GM19043 (cell line): Measurements from ENCODE around the gene MAP3K6.
"Not testable (repeated sequence)": the region's sequence is repeated elsewhere in the genome, so short reads cannot be mapped to it uniquely, and the experiment has no call there.

Experiments
- ATAC-seq: cut with Tn5 transposase; IDR thresholded peaks from one replicate; pipeline ENCODE4 v1.9.1; 2021; ENCODE audit warnings: low read depth; ENCODE audit not compliant: unreplicated experiment

MAP3K6 gene

DNA sequence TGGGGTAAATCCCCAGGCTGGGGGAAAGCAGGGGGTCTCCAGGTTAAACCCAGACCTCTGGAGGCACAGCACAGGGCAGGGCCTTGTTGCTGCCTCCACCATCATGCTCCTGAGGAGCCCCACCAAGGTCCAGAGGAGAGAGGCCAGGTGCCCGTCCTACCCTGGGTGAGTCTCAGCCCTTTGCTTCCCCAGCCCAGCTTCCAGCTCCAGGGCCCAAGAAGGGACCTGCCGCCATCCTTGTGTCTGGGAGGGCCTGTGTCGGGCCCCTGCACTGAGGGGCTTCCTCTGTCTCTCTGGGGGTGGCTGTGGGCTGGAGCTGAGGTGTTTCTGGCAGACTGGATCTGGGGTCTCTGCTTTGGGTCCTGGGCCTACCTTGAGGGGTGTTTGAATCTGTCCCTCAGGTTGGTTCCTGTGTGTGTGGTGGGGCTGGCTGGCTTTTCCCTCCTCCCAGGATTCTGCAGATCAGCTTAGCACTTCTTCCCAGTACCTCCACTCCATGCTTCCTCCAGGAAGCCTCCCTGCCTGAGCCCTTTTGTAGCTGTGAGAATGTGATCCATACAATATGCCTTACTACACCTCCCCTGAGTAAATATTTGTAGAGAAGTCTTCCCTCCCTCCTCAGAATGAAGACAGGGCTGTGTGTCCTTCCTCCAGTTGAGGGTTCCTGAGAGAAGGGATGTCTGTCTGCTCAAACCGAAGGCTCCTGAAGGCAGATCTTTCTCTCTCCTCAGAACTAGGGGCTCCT lies 31.8 kb upstream of the MAP3K6 start:
- ATAC-seq = no peak

DNA sequence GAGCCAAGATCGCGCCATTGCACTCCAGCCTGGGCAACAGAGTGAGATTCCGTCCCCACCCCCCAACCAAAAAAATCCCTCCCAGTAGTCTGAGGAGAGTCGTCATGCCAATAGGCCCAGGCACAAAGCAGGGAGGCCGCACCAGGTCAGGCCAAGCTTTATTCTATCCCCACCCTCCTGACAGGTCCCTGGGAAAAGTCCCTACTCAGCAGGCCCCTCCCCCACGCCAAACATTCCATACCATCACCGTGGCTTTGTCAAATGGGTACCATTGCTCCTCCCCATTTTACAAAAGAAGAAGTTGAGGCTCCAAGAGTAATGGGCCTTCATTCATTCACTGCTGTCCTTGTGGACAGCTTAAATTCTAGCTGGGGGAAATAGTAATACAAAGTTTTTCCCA lies 31.0 kb upstream of the MAP3K6 start:
- no peak for ATAC-seq

DNA sequence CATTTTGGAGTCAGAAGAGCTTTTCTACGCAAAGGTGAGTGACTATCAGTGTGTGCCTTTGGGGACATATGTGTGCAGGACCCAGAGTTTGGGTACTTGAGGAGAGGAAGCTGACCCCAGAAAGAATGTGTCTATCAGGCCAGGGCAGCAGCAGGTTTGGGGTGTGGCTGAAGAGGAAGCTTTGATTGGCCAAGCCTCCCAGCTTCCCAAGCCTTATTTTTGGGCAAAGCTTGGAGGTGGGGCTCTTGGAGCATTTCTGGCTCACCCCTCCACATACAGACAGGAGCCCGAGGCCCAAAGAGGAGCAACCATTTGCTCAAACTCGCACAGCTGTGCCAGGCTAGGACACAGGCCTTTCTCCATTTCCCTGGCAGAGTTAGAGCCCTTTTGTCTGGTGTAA lies 30.3 kb upstream of the MAP3K6 start:
- no peak for ATAC-seq

DNA sequence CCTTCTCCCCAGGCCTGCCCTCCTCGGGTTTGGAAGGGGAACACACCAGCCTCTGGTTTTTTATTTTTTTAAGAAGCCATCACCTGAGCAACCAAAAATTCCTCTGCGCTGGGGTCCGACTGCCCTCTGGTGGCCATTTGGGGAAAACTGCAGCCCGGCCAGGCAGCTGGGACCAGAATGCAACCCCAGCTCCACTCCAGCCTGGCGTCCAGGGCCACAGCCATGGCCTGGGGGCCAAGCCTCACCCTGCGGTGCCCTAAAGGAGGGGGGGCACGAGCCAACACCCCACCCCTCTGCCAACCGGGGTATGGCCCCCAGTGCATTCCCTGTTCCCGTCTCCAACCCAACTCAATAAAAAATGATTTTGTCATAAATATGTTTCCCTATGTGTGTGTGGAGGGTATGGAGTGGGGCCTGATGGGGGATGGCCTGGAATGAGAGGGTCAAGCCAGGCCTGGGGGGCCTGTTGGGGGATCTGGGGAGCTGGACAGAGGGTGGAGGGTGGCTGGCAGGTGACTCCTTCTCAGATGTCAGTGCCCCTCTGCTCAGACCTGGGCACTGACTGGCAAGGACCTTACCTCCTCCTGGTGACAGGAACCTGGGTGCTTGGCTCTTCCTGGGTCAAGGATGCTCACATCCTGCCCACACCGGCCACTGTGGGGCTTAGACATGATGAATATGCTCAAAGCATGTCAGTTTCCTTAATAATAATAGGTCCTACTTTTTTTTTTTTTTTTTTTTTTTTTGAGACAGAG lies 28.9 kb upstream of the MAP3K6 start:
- ATAC-seq = no peak

DNA sequence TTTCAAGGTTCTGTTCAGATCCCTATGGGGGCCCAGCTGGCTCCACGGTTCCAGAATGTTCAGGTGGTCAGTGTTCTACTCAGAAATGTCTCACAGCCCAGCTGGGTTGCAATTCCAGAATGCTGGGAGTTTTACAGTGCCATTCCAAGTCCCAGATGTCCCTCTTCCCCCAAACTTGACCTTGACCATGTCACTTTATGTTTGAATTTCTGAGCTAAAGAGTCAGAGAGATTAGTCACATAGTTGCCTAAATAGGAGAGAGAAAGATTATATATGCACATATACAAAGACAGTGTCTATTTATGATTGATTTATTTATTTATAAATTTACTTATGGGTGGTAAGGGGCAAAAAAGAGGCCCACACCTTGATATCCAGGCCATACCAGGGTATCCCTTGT lies 28.2 kb upstream of the MAP3K6 start:
- ATAC-seq = no peak

DNA sequence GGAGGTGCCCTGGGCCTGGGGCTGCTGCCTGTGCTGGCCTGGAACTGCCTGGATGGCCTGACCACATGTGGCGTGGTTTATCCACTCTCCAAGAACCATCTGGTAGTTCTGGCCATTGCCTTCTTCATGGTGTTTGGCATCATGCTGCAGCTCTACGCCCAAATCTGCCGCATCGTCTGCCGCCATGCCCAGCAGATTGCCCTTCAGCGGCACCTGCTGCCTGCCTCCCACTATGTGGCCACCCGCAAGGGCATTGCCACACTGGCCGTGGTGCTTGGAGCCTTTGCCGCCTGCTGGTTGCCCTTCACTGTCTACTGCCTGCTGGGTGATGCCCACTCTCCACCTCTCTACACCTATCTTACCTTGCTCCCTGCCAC lies 27.5 kb upstream of the MAP3K6 start:
- no peak for ATAC-seq

DNA sequence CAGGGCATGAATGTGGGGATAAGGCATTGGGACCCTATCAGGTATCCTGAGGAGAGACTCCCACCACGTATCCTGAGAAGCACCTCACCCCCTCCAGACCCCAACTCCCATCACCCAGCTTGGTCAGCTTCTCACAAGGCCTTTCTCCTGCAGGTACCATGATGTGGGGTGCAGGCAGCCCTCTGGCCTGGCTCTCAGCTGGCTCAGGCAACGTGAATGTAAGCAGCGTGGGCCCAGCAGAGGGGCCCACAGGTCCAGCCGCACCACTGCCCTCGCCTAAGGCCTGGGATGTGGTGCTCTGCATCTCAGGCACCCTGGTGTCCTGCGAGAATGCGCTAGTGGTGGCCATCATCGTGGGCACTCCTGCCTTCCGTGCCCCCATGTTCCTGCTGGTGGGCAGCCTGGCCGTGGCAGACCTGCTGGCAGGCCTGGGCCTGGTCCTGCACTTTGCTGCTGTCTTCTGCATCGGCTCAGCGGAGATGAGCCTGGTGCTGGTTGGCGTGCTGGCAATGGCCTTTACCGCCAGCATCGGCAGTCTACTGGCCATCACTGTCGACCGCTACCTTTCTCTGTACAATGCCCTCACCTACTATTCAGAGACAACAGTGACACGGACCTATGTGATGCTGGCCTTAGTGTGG lies 27.0 kb upstream of the MAP3K6 start:
- no peak for ATAC-seq

DNA sequence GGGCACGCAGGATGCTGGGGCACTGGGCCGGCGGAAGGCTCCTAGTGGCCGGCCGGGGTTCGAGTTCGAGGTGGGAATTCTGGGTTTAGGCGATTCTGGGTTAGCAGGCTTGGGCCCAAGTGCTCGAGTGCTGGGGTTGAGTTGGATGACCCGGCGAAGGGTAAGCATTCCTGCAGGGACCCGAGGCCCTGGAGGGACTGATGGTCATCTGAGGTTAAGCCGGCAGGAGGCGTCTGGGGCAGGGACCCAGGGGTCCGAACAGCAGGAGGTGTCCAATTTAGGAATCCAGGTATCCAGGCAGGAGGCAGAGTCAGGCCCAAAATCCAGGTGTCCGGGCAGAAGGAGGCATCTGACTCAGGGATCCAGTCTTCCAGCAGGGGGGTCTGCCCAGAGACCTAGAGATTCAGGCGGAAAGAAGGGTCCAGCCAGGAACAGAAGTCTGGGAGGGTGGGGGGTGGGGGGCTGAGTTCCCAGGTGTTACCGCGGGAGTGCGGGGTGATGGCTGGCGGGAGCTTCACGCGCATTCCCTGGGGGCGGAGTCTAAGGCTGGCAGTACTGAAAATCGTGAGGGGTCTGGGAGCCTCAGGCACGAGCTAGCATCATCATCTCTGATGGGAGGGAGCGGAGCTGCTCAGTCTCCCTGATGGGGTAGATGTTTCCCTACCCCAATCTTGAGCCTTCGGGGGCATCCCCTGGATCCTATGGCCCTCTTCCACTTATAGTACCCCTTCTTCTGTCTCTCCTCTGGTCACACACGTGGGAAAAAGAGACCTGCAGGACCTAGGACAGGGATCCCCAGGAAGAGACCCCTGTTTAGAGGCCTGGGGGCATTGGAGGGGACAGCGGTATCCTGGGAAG lies 26.2 kb upstream of the MAP3K6 start:
- ATAC-seq = no peak

DNA sequence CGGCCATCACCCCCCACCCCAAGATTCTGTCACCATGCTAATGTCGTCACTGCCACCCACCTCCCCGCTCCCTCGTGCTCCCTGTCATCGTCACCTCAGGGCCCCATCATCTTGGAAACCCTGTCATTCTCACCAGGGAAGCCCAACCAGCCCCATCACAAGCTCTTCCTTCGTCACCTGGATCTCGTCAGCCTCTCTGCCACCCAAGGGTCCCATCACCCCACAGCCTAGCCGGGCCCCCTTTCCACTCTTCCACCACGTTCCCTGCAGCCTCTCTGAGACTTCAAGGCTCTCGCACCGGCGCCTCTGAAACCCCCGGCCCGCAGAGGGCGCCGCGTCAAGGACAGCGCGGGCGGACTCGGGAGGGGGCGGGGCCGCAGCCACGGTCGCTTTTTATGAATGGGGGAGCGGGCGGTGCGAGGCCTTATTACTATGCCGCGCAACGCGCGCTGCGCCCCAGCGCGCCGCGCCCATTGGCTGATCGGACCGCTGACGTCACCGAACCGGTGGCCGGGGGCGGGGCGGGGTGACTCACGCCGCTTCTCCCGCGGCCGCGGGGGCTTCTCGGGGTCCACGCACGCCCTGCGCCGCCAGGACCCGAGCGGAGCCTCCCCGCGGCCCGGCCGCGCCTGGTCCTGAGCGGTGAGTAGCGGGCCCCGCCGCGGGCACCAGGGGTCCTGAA lies 25.5 kb upstream of the MAP3K6 start, which contains the start of gene GPR3:
GPR3 (plus strand) TSS at position 527 of the 682 bp plus-strand sequence. CDS start 1,177 bp downstream, outside the sequence.
- ATAC-seq = peak; percentile 40

DNA sequence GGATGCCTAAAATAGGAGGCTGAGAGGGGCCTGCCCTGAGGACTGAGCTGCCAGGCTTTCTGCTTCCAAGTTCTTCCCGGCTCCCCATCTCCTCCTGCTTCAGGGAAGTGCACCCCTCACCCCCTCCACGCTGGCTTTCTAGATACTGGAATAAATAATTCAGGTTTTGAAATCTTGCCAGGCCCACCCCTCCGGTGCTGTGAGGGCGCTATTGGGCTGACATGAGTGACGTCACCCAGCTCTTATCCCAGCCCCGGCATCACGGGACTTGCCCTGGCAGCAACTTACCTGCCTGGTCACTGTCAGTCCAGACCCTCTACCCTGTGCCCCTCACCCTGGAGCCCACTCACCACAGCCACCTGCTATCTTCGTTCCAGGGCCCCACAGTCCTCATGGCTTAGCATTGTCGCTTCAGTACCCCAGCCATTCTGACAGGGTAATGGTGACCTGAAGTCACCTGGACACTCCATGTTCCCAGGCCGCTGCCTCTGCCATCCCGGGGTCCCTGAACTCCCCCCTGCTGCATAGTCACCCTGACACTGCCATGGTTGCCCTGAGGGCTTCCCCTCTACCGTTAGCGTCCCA lies 24.8 kb upstream of the MAP3K6 start:
- no peak for ATAC-seq

DNA sequence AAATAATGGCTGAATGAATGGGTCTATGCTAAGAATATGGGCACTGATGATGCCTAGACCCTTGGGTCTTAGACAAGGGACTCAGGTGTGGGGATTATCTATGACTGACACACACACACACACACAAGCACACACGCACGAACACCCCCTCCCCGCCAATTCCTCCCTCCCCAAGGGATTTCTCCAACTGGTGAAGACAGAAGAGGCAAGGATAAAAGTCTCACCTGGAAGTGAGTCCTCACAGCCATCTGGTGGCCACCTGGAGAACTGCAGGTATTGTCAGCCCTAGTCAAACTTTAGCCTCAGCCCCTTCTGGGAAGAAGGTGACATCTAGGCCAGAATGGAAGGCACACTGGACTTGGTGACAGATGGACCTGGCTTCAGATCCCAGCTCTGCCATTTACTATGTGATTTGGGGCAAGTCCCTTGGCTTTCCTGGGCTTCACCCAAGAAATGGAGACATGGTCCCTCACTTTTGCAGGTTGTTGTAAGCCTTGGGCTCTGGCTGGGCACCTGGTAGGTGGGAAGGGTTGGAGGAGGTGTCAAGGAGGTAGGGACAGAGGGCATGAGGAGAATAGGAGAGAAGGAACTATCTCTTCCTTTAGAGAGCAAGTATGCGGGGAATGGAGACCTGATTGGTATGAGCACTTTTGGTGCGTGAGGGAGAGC lies 21.7 kb upstream of the MAP3K6 start:
- no peak for ATAC-seq

DNA sequence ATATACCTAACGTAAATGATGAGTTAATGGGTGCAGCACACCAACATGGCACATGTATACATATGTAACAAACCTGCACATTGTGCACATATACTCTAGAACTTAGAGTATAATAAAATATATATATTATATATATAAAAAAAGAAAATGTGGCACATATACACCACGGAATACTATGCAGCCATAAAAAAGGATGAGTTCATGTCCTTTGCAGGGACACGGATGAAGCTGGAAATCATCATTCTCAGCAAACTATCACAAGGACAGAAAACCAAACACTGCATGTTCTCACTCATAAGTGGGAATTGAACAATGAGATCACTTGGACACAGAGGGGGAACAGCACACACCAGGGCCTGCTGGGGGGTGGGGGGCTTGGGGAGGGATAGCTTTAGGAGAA lies 18.0 kb upstream of the MAP3K6 start:
- not testable (repeated sequence) for ATAC-seq

DNA sequence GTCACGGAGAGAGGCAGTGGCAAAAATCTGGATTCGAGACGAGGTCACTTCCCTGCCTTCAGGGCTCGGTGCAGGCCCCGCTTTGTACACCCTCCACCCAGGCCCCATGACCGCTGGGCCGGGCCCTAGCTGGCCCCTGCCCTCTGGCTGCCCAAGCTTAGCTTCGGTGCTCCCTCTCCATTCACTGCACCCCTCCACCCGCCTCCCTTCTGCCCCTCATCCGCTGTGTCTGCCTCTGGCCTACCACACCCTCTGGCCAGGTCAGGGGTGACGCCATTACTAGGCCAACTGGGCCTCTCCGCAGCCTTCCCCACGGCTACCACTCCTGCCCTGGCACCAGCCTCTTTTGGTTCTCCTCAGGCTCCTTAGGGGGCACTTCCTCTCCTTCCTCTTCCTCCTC lies 16.9 kb upstream of the MAP3K6 start:
- ATAC-seq = no peak

DNA sequence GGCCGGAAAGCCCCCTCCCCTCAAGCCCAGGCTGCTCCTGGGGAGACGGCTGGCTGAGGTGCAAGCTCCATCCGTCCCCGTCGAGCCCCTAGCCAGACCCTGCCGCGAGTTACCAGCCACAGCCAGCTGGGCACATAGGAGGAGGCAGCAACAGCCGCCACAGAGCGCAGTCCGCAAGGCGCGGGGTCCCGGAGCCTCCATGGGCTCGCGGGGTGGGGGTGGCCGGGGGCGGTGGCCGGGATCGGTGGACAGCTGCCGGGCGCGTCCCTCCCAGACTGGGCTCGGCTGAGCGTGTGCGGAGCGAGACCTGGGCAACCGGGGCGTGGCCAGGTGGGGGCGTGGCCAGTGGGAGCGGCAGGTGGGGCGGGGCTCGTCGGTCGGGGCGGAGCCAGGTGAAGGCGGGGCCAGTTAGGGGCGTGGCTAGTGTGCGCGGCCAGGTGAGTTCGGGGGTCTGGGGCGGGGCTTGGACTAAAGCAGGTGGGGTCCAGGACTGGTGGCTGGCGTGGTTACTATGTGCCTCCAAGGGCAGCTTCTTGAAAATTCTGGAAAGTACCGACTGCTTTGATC lies 16.4 kb upstream of the MAP3K6 start, which contains the start of gene CD164L2:
CD164L2 (minus strand) TSS at position 295 of the 567 bp plus-strand sequence; CDS start at position 201, 94 bp downstream.
- no peak for ATAC-seq

DNA sequence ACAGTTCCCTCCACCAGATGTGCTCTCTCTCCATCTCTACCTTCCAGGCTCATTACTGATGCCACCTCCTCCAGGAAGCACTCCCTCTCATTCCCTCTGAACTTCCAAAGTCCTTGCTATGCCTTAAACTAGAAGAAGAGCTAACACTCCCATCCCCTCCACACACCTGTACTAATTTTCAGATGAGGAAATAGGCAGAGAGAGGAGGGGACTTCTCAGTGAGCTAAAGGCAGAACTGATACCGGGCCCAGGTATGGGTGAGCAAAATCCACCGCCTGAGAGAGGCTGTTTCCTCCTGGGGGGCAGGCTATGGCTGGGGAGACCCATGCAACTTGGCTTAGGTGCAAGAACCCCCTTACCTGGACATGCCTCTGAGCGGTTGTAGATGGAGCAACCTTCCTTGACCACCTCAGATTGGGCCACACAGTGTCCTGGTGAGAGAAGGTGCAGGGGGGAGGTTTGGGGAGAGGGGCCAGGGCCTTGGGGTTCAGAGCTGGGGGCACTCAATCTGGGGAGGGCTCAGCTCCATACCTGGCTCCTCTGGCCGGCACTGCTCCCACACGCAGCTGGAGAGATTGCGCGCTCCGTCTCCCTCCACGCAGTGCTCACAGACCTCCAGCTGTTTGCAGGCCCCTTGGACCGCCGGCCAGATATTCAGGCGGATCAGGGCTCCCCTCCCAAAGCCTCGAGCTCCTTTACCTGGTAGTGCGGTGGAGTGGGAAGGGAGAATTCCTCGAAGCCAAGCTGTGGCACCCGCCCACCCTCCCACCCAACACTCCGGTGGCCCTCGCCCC lies 15.4 kb upstream of the MAP3K6 start:
- no peak for ATAC-seq

DNA sequence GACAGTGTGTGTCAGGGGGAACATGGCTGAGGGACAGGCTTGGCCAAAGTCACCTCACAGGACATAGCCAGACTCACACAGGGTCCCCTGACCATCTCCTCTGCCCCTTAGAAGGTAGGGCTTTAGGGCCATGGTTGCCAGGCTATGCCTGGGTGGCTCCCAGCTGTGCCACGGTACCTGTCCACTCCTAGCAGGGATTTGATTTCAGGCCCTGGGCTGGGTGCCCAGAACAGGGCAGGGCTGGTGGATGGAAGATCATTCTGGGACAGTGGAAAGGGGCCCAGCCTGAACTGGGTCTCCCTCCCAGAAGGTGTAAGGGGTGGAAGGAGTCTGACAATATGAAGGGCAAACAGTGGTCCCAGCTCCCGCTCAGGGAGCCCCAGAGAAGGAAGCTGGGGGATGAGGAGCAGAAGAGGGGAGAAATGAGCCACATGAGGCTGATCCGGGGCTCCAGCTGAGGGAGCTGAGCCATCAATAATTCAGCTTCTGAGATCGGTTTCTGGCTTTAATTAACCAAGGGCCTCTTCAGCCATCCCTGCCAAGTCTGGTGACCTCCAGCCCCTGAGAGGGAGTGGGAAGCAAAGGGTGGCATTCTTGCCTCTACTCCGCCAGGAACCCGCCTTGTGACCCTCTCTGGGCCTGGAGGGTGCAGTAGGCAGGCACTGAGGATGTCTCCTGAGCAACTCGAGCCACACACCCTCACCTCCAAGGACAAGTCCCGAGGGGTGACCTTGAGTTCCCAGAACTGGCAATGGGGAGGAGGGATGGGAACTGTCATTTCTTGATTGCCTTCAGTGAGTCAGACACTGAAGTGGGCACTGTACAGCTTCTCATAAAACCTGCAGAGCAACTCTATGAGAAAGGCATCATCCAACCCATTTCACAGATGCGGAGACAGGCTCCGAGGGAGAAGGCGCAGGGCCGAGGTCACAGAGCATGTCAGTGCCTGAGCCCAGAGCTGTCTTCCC lies 14.3 kb upstream of the MAP3K6 start:
- ATAC-seq = no peak

DNA sequence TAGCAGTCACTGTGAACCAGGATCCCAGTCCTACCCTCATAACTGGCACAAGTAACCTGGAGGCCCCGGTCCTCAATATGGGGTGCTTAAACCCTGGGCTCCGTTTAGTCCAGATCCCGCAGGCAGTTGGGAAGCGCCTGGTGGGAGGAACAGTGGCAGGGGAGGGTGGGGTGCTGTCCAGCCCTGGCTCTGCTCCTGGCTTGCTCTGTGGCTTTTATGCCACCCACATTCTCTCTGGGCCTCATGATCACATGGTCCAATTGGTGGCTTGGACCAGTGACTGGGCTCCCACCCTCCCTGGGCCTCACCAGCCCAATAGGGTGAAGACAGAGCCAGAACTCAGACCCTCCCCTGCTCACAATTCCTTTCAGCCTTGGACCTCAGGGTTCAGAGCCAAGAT lies 13.5 kb upstream of the MAP3K6 start:
- ATAC-seq = no peak
